Measurements from ENCODE around the gene ZBED2. TPM values are rescaled to one million over a fixed set of nuclear protein-coding genes. Genes with fewer than 3 reads are reported as not detected.

The ZBED2 gene
- polyA plus RNA-seq, 1 of the 3 experiments (the other 2 are of a cell fraction), result 0.76 TPM

DNA sequence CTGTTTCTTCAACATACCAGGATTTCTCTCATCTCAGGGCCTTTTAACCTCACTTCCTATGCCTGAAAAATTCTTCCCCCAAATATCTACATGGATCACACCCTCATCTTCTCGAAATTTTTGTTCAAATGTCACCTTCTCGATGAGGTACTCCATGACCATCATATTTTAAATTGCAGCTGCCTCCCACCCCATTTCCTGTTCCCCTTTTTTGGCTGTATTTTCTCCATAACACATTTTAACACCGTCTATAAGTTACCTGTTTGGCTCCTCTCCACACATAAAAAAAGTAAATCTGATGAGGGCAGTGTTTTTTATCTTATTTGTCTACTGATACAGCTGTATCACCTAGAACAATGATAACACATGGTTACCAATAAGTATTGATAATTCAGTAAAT is 20.7 kb upstream of the ZBED2 start (continued):
- TF ChIP-seq, protein P1, sequence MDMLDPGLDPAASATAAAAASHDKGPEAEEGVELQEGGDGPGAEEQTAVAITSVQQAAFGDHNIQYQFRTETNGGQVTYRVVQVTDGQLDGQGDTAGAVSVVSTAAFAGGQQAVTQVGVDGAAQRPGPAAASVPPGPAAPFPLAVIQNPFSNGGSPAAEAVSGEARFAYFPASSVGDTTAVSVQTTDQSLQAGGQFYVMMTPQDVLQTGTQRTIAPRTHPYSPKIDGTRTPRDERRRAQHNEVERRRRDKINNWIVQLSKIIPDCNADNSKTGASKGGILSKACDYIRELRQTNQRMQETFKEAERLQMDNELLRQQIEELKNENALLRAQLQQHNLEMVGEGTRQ (IDR thresholded peaks at IDR 0.05; ENCODE audit: borderline replicate concordance, low read depth, low read length), result no peak
- no peak for TF ChIP-seq FOXM1 (IDR thresholded peaks at IDR 0.05; ENCODE audit: low read depth)
- TF ChIP-seq TEAD4 (IDR thresholded peaks at IDR 0.05; ENCODE audit: borderline replicate concordance, insufficient read depth), result no peak
- TF ChIP-seq MXI1 (IDR thresholded peaks at IDR 0.05; ENCODE audit: low read depth, low read length), result no peak
- TF ChIP-seq, protein P2, sequence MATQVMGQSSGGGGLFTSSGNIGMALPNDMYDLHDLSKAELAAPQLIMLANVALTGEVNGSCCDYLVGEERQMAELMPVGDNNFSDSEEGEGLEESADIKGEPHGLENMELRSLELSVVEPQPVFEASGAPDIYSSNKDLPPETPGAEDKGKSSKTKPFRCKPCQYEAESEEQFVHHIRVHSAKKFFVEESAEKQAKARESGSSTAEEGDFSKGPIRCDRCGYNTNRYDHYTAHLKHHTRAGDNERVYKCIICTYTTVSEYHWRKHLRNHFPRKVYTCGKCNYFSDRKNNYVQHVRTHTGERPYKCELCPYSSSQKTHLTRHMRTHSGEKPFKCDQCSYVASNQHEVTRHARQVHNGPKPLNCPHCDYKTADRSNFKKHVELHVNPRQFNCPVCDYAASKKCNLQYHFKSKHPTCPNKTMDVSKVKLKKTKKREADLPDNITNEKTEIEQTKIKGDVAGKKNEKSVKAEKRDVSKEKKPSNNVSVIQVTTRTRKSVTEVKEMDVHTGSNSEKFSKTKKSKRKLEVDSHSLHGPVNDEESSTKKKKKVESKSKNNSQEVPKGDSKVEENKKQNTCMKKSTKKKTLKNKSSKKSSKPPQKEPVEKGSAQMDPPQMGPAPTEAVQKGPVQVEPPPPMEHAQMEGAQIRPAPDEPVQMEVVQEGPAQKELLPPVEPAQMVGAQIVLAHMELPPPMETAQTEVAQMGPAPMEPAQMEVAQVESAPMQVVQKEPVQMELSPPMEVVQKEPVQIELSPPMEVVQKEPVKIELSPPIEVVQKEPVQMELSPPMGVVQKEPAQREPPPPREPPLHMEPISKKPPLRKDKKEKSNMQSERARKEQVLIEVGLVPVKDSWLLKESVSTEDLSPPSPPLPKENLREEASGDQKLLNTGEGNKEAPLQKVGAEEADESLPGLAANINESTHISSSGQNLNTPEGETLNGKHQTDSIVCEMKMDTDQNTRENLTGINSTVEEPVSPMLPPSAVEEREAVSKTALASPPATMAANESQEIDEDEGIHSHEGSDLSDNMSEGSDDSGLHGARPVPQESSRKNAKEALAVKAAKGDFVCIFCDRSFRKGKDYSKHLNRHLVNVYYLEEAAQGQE (IDR thresholded peaks at IDR 0.05; ENCODE audit: low read depth, low read length), result no peak

DNA sequence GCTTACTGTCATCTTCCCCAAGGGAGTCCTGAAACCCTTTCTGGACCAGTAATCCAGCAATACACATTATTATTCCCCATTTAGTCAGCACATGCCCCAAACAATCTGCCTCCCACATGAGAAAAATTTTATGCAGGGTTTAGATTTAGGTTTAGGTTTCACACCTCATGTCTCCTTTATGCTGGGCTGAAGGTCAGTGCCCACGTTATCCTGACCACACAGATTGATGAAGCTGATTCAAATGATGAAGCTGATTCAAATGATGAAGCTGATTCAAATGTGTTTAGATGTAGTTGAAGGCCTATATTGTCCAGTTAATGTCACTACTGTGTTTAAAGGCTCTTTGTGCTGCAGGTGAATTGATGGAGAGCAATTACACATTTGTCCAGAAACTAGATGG is 18.1 kb upstream of the ZBED2 start:
- DNase-seq, result no peak
- no peak overlapping the region for H3K4me2 ChIP-seq
- ChIA-PET CTCF (interaction anchor here (1.7 kb wide), 1 partner anchor 78 kb away, joined by 5 read pairs; no protein-coding TSS in a partner anchor), POLR2A (no interaction called here)
- no peaks in the 10 kb centered on the region for H3K9me2 ChIP-seq
- no peaks in the 10 kb centered on the region for H3F3A ChIP-seq (replicated peaks; ENCODE audit: insufficient read depth)
- H3K36me3 ChIP-seq (replicated peaks in 1 of 2; ENCODE audit: control insufficient read depth in 1 of 2, insufficient read depth in 2 of 2, low read length in 1 of 2), result no peaks in the 10 kb centered on the region
- H3K4me3 ChIP-seq (ENCODE audit: low read depth in 2 of 2, low read length in 1 of 2), result no peak overlapping the region
- H3K27me3 ChIP-seq (ENCODE audit: insufficient read depth), result no peaks in the 10 kb centered on the region
- TF ChIP-seq ELF1 (IDR thresholded peaks at IDR 0.05) (no peak), RFX5 (IDR thresholded peaks at IDR 0.05; ENCODE audit: low read length) (no peak), TCF12 (IDR thresholded peaks at IDR 0.05) (no peak), CHD2 (IDR thresholded peaks at IDR 0.05; ENCODE audit: low read length, partially characterized antibody) (no peak), MXI1 (IDR thresholded peaks at IDR 0.05; ENCODE audit: low read depth, low read length) (no peak), TEAD4 (IDR thresholded peaks at IDR 0.05; ENCODE audit: borderline replicate concordance, insufficient read depth) (no peak), JUND (IDR thresholded peaks at IDR 0.05) (no peak)
- H3K9me3 ChIP-seq, result no peaks in the 10 kb centered on the region
- no peak overlapping the region for H3K27ac ChIP-seq (ENCODE audit: low read depth in 2 of 2, low read length in 1 of 2)
- no peak overlapping the region for H2AFZ ChIP-seq (ENCODE audit: low read depth)
- H3K4me1 ChIP-seq (ENCODE audit: control insufficient read depth in 1 of 2, insufficient read depth in 2 of 2, low read depth in 1 of 2, low read length in 1 of 2), result no peaks in the 10 kb centered on the region
- no peak overlapping the region for H3K9ac ChIP-seq
- H3K79me2 ChIP-seq (ENCODE audit: insufficient read depth), result no peaks in the 10 kb centered on the region
- WGBS (ENCODE audit: low lambda C conversion rate), result 78% methylated on average over 1 of the region's 1 CpG
- no peaks in the 10 kb centered on the region for H4K20me1 ChIP-seq (ENCODE audit: insufficient read depth)

DNA sequence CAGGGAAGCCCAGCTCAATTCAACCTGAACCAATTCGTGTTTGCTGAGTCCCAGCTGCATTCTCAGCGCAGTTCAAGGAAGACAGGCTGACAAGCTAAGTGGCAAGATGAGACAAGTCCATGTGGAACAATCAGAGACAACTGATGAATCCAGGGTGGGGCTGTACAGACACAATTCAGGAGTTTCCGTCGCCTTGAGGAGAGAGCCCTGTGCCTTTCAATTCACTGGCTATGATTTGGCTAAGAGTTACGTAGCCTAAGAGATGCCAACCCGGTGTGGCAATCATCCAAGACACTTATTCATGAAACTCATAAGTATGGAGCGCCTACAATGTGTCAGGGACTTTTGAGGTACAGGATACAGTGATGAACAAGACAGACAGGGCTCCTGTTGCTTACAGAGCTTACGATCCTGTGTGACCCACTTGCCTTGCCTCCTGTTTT is 15.5 kb upstream of the ZBED2 start:
- no peaks in the 10 kb centered on the region for H3K79me2 ChIP-seq (ENCODE audit: insufficient read depth)
- no peaks in the 10 kb centered on the region for H4K20me1 ChIP-seq (ENCODE audit: insufficient read depth)
- no peaks in the 10 kb centered on the region for H3K36me3 ChIP-seq (replicated peaks in 1 of 2; ENCODE audit: control insufficient read depth in 1 of 2, insufficient read depth in 2 of 2, low read length in 1 of 2)
- TF ChIP-seq SIN3A (IDR thresholded peaks at IDR 0.05; ENCODE audit: borderline replicate concordance, low read depth, low read length), result no peak
- TF ChIP-seq, protein P3, sequence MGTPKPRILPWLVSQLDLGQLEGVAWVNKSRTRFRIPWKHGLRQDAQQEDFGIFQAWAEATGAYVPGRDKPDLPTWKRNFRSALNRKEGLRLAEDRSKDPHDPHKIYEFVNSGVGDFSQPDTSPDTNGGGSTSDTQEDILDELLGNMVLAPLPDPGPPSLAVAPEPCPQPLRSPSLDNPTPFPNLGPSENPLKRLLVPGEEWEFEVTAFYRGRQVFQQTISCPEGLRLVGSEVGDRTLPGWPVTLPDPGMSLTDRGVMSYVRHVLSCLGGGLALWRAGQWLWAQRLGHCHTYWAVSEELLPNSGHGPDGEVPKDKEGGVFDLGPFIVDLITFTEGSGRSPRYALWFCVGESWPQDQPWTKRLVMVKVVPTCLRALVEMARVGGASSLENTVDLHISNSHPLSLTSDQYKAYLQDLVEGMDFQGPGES (IDR thresholded peaks at IDR 0.05; ENCODE audit: low read depth, low read length), result no peak
- no peak for TF ChIP-seq SMC3 (IDR thresholded peaks at IDR 0.05; ENCODE audit: low read depth, low read length)
- TF ChIP-seq MEF2A (IDR thresholded peaks at IDR 0.05; ENCODE audit: borderline replicate concordance, low read depth), result no peak
- no peak overlapping the region for H2AFZ ChIP-seq (ENCODE audit: low read depth)
- no peaks in the 10 kb centered on the region for H3K9me2 ChIP-seq
- no peaks in the 10 kb centered on the region for H3K4me1 ChIP-seq (ENCODE audit: control insufficient read depth in 1 of 2, insufficient read depth in 2 of 2, low read depth in 1 of 2, low read length in 1 of 2)
- H3K27me3 ChIP-seq (ENCODE audit: insufficient read depth), result no peaks in the 10 kb centered on the region
- WGBS (ENCODE audit: low lambda C conversion rate), result 74% methylated on average over 7 of the region's 8 CpGs
- H3F3A ChIP-seq (replicated peaks; ENCODE audit: insufficient read depth), result no peaks in the 10 kb centered on the region
- CTCF ChIA-PET, result interaction anchor here (1.3 to 1.4 kb wide), 2 partner anchors 11 to 41 kb away, joined by 3 to 4 read pairs; no protein-coding TSS in a partner anchor
- H3K4me3 ChIP-seq (ENCODE audit: low read depth in 2 of 2, low read length in 1 of 2), result no peak overlapping the region
- H3K9ac ChIP-seq, result no peak overlapping the region
- POLR2A ChIA-PET, result no interaction called here
- H3K9me3 ChIP-seq, result no peaks in the 10 kb centered on the region
- no peak overlapping the region for H3K4me2 ChIP-seq
- DNase-seq, result no peak
- no peak overlapping the region for H3K27ac ChIP-seq (ENCODE audit: low read depth in 2 of 2, low read length in 1 of 2)

Measured in SK-N-SH (cell line).